GM12892 (cell line): ENCODE measurements around the gene ZAR1.

Experiments used
- POLR2A ChIP-seq: IDR thresholded peaks from 2 replicates; pipeline ENCODE4 v1.6.1; 2011; ENCODE audit warnings: low read depth, low read length, control low read depth
- POLR2AphosphoS5 ChIP-seq: IDR thresholded peaks from 2 replicates; pipeline ENCODE4 v1.6.1; 2011; ENCODE audit warnings: low read depth, low read length, control low read depth
- TAF1 ChIP-seq: IDR thresholded peaks from 2 replicates; pipeline ENCODE4 v1.6.1; 2011; ENCODE audit warnings: low read depth, mild to moderate bottlenecking, control low read depth, low read length, borderline replicate concordance

DNA sequence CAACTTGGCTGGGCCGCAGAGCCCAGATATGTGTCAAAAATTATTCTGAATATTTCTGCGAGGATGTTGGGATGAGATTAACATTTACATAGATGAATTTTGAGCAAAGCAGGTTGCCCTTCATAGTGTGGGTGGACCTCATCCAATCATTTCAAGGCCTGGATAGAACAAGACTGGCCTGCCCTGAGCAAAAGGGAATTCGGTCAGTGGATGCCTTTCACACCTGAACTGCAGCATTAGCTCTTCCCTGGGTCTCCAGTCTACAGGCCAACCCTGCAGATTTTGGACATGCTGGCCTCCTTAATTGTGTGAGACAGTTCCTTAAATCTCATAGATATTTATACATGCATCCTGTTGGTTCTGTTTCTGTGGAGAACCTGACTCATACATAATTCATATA lies 39.3 kb upstream of the ZAR1 start:
- TF ChIP-seq POLR2AphosphoS5 (no peak), POLR2A (no peak), TAF1 (no peak)
